HG03097 (cell line): ENCODE results near the gene OVOL1.
"Not testable (repeated sequence)": the region's sequence is repeated elsewhere in the genome, so short reads cannot be mapped to it uniquely, and the experiment has no call there.

Source experiments
- ATAC-seq: cut with Tn5 transposase; IDR thresholded peaks from one replicate; pipeline ENCODE4 v1.9.1; 2021; ENCODE audit not compliant: unreplicated experiment, low FRiP score

OVOL1 gene

DNA sequence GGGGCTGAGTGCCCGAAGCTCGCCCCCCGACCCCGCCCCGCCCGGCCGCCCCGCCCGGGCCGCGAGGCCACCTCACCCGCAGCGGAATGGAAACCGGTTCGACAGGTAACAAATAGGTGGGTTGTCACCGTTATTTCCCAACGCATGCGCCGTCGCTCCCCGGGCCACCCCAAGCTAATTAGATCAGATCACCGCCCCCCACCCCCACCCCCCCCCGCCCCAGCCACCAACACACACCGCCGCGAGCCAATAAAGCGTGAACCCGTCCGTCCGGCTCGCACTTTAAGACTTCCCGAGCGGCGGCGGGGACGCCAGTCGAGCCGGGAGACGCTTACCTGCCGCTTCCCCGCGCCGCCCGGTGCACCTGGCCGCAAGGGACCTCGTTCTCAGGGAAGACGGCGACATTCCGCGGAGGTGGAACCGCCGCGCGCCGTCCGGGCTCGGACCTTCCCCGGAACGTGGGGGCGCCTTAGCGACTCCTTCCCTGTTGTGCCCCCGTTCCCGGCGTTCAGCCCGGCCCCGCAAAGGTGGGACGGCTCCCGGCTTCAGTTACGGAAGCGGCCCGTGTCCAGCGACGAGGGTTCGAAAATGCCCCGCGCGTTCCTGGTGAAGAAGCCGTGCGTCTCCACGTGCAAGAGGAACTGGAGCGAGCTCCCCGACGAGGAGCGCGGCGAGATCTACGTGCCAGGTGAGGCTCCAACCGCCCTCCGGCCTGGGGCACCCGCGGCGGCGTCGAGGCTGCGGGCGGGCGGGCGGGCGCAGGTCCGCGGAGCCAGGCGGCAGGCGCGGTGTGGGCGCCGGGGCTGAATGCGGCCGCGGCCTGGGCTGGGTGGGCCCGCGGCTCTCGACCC is at the start of gene OVOL1:
Gene OVOL1, plus strand, starts transcription at position 278 of the 851 bp plus-strand sequence. Its CDS starts 311 bp downstream, at position 589.
- ATAC-seq, result no peak

DNA sequence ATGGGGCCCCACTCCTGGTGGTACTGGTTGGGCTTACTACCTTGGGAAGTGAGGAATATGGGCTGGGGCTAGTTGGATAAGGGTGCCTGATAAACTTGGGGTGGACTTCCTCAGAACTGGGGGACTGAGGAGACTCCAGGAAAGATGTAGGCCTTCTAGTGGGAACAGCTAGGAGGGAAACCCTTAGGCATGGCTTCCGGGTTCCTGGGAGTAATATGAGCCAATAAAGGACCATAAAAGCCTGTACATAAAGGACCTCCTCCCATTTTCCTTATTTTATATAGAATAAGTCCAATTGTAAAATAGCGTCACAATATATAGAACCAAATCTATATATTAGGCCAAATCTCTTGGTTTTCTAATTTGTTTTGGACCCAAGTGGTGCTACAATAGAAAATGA is 47.8 kb upstream of the OVOL1 start:
- ATAC-seq, result no peak

DNA sequence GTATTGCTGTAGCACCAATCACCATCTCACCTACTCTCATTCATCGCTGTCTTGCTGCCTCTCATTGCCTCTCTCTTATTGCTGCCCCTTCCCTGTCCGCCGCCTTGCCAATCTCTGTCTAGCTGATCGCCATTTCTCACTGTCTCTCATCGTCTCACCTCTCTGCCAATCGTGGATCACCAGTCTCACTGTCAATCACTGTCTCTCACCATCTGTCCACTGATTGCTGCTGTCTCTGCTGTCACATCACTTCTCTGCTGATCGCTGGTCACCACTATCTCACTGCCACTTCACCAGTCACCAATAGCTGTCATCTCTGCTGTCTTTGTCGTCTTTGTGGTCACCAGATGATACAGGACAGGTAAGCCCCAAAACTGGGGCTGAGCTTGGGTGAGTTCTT is 45.7 kb upstream of the OVOL1 start:
- no peak for ATAC-seq

DNA sequence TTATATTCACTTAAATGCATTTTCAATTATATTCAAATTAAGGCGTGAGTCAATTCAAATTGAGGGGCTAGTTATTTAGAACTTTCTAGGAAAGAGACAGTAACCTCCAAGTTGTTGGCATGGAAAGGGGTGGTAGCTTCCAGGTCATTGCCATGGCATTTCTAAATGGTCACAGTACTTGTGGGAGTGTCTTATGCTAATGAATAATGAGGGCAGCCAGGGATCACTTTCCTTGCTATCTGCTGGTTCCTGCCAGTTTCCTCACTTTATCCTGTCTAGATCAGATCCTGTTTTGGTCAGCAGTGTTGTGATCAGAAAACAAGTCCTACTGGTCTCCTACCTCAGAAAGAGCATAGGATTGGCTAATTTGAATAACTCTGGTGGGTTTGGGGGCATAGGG is 44.5 kb upstream of the OVOL1 start:
- ATAC-seq, result no peak

DNA sequence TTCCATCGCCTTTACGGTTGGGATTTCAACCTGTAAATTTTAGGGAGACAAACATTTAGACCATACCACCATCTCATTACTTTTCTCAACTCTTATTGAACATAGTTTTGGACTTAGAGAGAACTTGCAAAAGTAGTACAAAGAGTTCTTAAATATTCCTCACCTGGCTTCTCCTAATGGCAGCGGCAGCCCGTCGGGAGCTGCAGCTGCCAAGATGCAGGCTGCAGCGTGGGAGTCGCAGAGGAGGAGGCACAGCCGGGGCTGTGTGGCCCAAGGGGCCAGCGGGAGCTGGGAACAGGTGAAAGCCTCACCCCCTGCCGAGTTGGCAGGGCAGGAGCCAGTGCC is 43.2 kb upstream of the OVOL1 start:
- ATAC-seq, result no peak

DNA sequence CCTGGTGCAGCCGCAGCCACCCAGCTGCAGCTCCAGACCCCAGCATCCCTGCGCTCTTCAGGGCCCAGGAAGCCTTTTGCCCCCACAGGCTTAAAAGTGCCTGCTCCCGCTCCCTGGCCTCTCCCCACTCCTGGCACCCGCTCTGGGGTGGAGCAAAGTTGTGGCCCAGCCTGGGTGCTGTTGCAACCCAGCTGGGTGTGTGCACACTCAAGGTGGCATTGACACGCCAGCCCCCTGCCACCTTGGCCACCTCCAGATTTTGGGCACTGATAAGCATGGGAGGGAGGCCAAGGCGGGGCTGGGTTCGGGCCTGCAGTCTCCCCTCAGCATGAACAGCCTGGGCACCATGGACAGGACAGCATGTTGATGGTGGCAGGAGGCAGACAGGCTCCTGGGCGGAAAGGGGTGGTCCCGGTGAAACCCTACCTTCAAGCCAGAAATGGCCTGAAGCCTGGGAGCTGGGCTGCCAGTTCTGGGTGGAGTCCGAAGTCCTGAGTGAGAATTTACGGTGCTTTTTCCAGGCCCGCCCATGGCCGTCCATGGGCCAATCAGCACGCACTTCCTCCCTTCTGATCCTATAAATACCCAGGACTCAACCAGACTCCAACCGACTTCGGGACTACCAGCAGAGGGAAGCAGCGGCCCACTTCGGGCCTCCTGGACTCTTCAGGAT is 42.7 kb upstream of the OVOL1 start:
- no peak for ATAC-seq

DNA sequence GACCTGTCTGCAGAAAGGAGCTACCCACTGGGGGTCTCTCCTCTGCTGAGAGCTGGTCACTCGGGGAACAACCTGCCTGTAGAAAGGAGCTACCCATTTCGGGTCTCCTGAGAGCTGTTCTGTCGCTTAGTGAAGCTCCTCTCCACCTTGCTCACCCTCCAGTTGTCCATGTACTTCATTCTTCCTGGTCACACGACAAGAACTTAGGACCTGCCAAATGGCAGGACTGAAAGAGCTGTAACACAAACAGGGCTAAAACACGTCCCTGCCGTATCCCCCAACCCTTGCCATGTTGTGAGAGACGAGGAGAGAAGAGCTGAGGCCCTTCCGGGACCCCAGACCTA is 42.2 kb upstream of the OVOL1 start:
- no peak for ATAC-seq

DNA sequence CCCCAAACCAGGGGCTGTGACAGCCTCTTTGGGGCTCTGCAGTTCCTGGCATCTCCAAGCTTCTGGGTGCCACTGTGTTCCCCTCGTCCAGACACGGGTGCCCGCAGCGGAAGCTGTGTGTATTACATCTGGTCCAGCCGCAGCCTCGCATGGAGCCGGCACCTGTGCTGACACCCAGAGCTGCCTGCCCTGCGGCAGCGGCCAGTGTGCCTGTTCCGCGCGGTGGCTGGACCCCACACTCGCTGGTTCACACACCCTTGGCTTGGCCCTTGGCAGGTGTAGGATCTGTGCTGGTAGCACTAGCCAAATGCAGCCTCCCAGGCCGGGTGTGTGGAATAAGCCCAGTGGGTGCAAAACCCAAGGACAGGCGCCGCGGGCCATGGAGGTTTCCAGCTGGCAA is 41.8 kb upstream of the OVOL1 start:
- ATAC-seq, result no peak

DNA sequence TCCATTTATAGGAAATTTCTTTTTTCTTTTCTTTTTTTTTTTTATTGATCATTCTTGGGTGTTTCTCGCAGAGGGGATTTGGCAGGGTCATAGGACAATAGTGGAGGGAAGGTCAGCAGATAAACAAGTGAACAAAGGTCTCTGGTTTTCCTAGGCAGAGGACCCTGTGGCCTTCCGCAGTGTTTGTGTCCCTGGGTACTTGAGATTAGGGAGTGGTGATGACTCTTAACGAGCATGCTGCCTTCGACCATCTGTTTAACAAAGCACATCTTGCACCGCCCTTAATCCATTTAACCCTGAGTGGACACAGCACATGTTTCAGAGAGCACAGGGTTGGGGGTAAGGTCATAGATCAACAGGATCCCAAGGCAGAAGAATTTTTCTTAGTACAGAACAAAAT is 24.7 kb upstream of the OVOL1 start:
- ATAC-seq, result not testable (repeated sequence)

DNA sequence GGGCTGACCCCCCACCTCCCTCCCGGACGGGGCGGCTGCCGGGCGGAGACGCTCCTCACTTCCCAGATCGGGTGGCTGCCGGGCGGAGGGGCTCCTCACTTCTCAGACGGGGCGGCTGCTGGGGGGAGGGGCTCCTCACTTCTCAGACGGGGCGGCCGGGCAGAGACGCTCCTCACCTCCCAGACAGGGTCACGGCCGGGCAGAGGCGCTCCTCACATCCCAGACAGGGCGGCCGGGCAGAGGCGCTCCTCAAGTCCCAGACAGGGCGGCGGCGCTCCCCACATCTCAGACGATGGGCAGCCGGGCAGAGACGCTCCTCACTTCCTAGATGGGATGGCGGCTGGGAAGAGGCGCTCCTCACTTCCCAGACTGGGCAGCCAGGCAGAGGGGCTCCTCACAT is 24.0 kb upstream of the OVOL1 start:
- not testable (repeated sequence) for ATAC-seq

DNA sequence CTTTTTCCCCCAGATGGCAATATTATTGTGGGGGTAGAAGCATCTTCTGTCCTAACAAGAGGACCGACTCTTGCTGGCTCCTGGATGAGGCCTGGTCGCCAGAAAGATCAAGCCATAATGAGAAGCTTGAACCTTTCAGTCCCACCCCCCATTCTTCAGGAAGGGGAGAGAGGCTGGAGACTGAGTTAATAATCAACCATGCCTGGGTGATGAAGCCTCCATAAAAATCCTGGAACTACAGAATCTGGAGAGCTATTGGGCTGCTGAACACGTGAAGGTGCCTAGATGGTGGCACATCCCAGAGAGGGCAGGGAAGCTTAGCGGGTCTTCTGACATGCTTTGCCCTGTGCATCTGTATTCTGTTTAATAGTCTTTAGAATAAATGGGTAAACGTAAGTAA is 22.4 kb upstream of the OVOL1 start:
- ATAC-seq, result no peak

DNA sequence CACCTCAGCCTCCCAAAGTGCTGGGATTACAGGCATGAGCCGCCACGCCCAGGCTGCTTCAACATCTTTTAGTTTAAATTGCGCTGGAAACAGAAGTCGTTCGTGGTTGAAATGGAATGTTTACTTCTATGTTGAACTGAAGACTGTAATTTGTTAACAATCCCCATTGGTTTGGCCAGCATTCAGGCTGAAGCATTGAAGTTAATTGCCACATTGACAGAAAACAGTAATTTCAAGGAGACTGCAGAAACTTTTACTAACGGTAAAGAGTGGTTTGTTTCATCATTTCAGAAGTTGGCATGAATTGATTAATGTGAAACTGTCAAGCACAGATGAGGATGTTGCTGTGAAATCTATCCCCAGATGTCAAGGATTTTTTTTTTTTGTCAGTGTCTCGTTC is 20.3 kb upstream of the OVOL1 start:
- no peak for ATAC-seq

DNA sequence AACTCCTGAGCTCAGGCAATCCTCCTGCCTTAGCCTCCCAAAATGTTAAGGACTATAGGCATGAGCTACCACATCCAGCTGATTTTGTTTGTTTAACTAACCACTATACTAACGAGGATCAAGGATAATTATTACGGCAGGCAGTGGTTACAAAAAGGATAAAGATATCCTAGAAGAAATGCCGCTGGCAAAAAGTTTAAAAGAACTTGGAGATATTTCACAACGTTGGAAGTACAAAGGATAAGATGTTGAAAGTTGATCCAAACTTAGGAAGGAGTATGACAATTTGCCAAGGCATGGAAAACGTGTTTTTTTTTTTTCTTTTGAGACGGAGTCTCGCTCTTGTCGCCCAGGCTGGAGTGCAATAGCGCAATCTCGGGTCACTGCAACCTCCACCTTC is 19.5 kb upstream of the OVOL1 start:
- no peak for ATAC-seq

DNA sequence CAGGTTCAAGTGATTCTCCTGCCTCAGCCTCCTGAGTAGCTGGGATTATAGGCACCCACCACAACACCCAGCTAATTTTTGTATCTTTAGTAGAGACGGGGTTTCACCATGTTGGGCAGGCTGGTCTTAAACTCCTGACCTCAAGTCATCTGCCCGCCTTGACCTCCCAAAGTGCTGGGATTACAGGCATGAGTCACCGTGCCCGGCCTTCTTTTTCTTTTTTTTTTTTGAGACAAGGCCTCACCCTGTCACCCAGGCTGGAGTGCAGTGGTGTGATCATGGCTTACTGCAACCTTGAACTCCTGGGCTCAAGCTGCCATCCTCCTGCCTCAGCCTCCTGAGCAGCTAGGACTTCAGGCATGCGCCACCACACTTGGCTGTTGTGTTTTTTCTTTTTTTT is 19.1 kb upstream of the OVOL1 start:
- ATAC-seq, result not testable (repeated sequence)

DNA sequence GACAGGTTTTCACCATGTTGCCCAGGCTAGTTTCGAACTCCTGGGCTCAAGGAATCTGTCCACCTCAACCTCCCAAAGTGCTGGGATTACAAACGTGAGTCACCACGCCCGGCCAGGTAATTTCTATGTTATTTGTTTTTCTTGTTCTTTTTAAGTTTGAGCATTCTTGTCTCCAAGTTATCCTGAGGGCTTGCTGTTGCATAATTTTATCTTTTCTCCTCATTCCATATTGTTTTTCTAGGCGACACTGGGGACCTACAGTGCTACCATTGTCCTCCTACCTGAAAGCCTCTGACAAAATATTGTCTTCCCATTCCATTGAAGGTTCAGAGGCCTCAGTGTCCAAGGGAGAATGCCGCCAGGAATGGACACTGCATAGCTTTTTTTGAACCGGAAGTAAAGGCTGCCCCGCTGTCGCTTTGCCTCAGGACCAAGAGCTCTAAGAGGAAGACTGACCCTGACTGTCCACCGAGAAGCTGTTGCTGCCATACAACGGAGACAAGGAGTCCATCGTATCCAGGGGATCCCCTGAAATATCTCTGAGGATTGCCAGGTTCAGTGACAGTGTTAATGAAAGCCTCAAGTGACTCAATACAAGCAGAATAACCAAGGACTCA is 15.8 kb upstream of the OVOL1 start:
- no peak for ATAC-seq

DNA sequence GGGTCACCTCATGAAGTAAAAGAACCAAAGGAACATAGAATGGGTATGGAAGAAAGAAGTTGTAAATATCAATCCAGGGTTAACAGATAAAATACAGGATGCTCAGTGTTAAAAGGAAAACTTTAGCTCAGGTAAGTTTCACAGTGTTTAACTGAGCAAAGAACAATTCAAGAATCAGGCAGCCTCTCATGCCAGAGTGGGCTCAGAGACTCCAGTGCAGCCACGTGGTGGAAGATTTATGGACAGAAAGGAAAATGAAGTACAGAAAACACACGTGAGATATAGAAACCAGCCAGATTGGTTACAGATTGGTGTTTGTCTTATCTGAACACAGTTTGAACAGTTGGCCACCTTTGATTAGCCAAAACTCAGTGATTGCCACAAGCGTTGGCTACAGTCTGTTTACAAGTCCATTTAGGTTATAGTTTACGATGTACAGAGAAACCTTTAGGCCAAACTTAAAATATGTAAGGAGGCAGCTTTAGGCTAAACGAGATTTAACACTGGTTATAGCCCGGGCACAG is 15.2 kb upstream of the OVOL1 start:
- ATAC-seq, result no peak

DNA sequence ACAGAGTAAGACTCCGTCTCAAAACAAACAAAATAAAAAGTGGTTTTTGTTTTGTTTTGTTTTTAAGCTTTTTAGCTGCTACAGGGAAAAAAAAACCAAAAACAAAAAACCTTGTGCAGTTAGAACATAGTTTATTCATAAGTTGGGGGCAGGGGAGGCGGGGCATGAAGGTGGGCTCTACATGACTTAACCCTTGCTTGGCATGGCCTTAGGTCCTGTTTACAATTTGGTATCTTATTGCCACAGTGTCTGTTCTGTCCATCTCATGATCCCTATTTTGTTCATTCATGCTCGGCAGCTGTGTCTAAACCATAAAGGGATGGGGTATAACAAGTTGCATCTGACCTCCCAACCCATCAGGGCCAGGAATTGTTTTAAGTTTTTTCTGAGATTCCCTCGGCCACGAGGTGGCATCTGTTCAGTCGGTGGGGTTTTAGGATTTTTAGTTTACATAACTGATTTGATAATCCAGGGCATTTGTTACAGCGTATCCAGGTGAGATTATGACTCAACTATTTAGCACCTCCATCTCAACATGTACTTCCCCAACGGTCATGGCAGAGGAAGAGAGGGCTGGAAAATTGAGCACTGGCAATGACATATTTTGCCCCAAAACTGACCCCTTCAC is 13.0 kb upstream of the OVOL1 start:
- no peak for ATAC-seq

DNA sequence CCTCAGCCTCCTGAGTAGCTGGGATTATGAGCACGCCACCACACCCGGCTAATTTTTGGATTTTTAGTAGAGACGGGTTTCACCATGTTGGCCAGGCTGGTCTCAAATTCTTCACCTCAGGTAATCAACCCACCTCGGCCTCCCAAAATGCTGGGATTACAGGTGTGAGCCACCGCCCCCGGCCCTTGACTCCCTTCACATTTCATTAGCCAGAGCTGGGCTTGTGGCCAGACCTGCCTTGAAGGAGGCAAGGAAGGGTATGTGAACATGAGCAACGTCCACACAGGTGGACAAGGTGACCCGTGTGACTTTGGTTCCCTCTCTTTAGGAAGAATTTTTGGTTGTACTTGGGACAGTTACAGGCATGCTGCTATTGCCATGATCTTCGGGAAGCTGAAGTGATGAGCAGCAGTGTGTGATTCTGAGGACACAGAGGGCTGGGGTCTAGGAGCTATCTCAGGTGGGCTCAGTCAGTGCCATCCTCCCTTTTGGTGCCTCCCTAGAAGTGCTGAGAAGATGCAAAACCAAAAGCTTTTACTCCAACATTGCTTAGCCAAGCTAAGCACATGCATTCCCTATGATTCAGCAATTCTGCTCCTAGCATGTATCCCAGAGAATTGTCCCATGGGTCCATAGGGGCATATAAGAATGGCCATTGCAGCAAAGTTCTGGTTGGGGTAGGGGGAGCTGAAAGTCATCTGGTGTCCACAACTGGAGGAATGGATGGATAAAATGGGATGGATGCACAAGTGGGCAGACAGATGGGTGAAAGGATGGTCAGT is 12.1 kb upstream of the OVOL1 start:
- no peak for ATAC-seq

DNA sequence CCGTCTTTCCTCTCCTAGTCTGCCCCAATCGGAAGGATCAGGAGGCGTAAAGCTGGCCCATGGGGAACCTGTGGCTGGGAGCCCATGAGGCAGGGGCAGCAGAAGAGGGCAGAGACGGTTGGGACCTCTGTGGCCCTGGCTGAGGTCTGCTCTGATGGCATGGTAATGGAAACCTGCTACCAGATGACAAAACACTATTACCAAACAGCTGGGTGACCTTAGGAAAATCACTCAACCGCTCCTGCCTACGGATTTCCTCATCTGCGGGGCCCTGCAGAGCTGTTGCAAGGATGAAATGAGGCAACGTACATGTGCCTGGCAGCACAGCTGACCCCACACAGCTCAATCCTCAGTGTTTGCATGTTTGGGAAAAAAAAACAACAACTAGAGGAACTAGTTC is 10.7 kb upstream of the OVOL1 start:
- ATAC-seq, result no peak

DNA sequence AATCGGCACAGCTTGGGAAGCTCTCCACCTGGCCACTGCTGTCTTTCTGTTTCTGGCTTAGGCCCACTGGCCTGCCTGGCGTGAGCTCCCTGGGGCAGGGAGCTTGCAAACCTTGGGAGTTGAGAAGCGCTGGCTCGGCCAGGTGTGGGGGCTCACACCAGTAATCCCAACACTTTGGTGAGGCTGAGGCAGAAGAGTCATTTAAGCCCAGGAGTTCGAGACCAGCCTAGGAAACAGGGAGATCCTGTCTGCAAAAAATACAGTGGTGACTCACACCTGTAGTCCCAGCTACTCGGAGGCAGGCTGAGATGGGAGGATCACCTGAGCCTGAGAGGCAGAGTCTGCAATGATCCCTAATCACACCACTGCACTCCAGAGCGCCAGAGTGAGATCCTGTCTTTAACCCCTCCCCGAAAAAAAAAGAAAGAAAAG is 10.1 kb upstream of the OVOL1 start:
- ATAC-seq, result no peak
